ENCODE measurements around the gene CLC.
"Not testable (repeated sequence)": the region's sequence is repeated elsewhere in the genome, so short reads cannot be mapped to it uniquely, and the experiment has no call there.

The CLC gene

DNA sequence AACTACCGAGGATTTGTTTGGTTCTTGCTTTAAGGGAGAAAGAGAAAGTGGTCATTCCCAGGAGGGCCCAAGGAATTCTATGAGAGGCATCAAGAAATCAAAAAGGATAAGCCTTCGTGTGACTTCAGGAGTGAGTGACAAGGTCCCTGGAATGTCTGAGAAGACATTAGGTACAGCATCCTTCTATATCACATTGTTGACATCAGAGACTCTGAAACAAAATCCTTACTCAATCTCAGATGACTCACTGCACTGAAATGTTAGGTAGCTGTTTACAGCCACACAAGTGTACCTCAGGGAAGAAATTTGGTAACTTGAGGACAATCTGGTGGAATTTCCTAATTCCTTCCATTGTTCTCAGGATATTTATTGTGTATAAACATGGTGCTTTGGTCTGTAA, 41.4 kb downstream of the CLC start:
- TF ChIP-seq, protein P1, sequence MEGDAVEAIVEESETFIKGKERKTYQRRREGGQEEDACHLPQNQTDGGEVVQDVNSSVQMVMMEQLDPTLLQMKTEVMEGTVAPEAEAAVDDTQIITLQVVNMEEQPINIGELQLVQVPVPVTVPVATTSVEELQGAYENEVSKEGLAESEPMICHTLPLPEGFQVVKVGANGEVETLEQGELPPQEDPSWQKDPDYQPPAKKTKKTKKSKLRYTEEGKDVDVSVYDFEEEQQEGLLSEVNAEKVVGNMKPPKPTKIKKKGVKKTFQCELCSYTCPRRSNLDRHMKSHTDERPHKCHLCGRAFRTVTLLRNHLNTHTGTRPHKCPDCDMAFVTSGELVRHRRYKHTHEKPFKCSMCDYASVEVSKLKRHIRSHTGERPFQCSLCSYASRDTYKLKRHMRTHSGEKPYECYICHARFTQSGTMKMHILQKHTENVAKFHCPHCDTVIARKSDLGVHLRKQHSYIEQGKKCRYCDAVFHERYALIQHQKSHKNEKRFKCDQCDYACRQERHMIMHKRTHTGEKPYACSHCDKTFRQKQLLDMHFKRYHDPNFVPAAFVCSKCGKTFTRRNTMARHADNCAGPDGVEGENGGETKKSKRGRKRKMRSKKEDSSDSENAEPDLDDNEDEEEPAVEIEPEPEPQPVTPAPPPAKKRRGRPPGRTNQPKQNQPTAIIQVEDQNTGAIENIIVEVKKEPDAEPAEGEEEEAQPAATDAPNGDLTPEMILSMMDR (IDR thresholded peaks at IDR 0.05), result no peak
- TF ChIP-seq ZFX (IDR thresholded peaks at IDR 0.05; ENCODE audit: borderline replicate concordance), result no peak
- no peak overlapping the region for H3K27ac ChIP-seq

DNA sequence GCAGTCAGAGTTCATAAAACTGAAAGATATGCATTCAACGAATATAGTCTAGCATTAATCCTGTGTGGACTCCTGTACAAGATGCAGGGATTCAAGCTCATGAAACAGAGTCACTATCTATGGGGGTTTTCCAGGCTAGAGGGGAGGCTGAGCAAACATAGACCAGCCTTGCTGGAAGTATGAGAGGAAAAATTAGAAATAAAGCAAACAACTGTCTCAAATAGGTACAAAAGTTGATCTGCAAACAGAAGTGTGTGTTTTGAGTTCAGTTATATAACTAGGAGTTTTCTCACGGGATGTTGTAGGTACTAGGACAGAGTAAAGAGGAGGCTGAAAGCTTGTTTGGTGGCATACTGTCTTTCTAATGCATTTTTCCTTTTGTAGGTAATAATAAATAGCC, 42.1 kb downstream of the CLC start:
- H3K27ac ChIP-seq, result no peak overlapping the region
- TF ChIP-seq ZFX (IDR thresholded peaks at IDR 0.05; ENCODE audit: borderline replicate concordance), result no peak
- TF ChIP-seq, protein P1 (IDR thresholded peaks at IDR 0.05), result no peak

DNA sequence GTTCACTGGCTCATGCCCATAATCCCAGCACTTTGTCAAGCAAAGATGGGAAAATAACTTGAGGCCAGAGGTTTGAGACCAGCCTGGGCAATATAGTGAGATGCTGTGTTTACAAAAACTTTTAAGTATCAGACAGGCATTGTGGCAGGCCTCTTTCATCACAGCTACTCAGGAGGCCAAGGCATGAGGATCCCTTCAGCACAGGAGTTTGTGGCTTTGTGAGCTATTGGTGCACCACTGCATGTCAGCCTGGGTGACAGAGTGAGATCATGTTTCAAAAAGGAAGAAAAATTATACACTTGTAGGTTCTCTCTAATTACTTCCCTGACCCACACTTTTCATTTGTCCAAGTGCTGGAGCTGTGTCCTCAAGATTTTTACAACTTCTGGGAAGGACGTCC, 45.0 kb downstream of the CLC start:
- H3K27ac ChIP-seq, result no peak overlapping the region
- TF ChIP-seq, protein P1 (IDR thresholded peaks at IDR 0.05), result no peak
- TF ChIP-seq ZFX (IDR thresholded peaks at IDR 0.05; ENCODE audit: borderline replicate concordance), result no peak

DNA sequence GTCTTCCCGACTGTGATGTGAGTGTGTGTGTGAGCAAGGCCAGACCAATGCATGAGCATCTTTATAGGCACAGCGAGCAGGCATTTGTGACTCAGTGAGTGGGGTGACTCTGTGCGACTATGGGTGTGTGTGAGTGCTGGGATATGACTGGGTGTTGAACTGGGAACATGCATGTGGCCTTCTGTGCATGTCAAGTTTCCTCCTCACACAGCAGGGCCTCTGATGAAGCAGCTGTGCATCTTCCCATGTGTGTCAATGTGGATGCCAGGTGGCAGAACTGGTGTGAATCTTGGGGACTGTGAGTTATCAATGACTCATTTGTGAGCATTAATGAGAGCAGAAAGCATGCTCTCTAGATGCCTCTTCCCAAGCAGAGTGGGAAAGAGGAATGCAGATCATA, 45.7 kb downstream of the CLC start:
- no peak overlapping the region for H3K27ac ChIP-seq
- TF ChIP-seq, protein P1 (IDR thresholded peaks at IDR 0.05), result no peak
- TF ChIP-seq ZFX (IDR thresholded peaks at IDR 0.05; ENCODE audit: borderline replicate concordance), result no peak

DNA sequence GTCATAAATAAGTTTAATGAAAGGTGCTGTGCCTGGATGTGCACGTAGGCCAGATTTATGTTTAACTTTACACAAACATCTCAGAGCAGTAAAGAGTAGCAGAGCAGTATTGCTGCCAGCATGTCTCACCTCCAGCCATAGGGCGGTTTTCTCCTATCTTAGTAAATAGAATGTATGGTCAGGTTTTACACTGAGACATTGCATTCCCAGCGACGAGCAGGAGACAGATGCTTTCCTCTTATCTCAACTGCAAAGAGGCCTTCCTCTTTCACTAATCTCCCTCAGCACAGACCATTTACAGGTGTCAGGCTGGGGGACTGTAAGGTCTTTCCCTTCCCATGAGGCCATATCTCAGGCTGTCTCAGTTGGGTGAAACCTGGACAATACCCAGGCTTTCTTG, 49.2 kb downstream of the CLC start:
- H3K27ac ChIP-seq, result not testable (repeated sequence)

DNA sequence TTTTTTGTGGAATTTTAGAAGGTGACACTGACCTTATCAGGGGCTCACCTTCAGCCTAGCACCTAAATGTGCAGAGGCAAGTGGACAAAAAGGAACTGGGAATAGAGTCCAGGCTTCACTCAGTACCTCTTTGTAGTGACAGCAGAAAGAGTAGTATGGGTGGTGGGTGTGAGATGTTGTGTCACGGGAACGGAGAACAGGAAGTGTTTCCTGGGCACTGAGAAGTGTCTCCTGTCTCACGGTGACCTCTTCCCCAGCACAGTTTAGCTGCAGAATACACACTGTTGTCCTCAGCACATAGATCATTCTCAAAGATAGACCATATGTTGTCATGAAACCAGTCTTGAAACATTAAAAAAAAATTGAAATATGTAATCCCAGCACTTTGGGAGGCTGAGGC, 51.1 kb downstream of the CLC start:
- TF ChIP-seq ZFX (IDR thresholded peaks at IDR 0.05; ENCODE audit: borderline replicate concordance), result no peak
- TF ChIP-seq, protein P1 (IDR thresholded peaks at IDR 0.05), result no peak
- H3K27ac ChIP-seq, result no peak overlapping the region

DNA sequence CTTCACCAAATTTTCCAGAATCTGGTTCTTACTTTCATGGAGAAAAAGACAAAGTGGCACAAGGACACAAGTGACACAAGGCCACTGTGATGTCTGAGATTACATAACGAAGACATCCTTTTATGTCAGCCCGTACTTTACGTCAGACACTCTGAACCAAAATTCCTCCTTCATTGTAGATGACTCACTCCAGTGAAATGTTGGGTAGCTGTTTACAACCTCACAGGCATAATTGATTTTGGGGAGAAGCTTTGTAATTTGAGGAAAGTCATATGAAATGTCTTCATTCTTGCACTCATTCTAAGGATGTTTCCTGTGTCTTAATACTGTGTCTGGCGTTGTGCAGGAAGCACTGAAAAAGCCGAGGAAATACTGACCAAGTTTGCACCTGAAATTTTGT, 53.6 kb downstream of the CLC start:
- H3K27ac ChIP-seq, result no peak overlapping the region
- TF ChIP-seq, protein P1 (IDR thresholded peaks at IDR 0.05), result no peak
- no peak for TF ChIP-seq ZFX (IDR thresholded peaks at IDR 0.05; ENCODE audit: borderline replicate concordance)

DNA sequence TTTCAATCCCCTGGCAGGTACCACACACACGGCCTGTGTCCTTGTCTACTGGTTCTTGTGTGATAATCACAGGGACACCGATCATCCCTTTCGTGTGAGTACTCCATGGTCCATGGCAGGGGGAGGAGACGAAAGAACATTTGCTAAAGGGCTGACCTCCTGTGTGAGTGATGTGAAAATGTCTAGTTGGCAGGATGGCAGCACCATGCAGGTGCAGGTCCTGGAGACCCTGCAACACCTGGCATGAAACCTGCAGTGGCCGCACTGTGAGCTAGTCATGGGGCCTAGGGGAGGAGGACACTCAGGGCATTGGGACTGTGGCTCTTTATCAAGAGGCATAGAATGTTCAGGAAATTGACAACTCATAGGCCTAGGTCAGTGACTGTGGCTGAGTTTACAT, 56.4 kb downstream of the CLC start:
- no peak for TF ChIP-seq ZFX (IDR thresholded peaks at IDR 0.05; ENCODE audit: borderline replicate concordance)
- no peak overlapping the region for H3K27ac ChIP-seq

Measured in 22Rv1 (cell line).